Loucy (cell line): Measurements from ENCODE around the gene MMRN2.

Experiments
- CTCF ChIP-seq: fragments of 200-600 bp; sonication (generic); conservative IDR thresholded peaks from 2 replicates; pipeline ENCODE4 v1.5.1; 2014; ENCODE audit warnings: mild to moderate bottlenecking, antibody characterized with exemption, low read length
- EZH2phosphoT487 ChIP-seq: fragments of 200-600 bp; IDR thresholded peaks from 2 replicates; pipeline ENCODE4 v1.6.1; 2018; ENCODE audit warnings: antibody characterized with exemption, mild to moderate bottlenecking, moderate library complexity, borderline replicate concordance

- no peak for TF ChIP-seq CTCF
- no peak for TF ChIP-seq EZH2phosphoT487
Observed at GRCh38 chr10:86953747-86954680, 3.4 kb downstream of the MMRN2 start.
